RWPE2 (cell line): ENCODE measurements around the gene CALHM5.

Experiments used
- ATAC-seq: fragments of 200-7000 bp; cut with Tn5 transposase; 3 replicates; pipeline ENCODE4 v1.9.1; 2021; ENCODE audit warnings: low read depth
- DNase-seq: peaks from one replicate; pipeline ENCODE4 v3.0.0-alpha.2; 2020; ENCODE audit warnings: low spot score
- H3K27ac ChIP-seq: fragments of 450-650 bp; 2 replicates; pipeline ENCODE4 v1.5.1; 2017; ENCODE audit warnings: mild to moderate bottlenecking; ENCODE audit not compliant: poor library complexity, severe bottlenecking
- H3K27me3 ChIP-seq: fragments of 250-450 bp; sonication (Bioruptor Pico); 2 replicates; pipeline ENCODE4 v1.5.1; 2021; ENCODE audit warnings: mild to moderate bottlenecking, moderate library complexity; ENCODE audit not compliant: insufficient read depth, poor library complexity, severe bottlenecking
- H3K36me3 ChIP-seq: fragments of 250-450 bp; sonication (Bioruptor Pico); 2 replicates; pipeline ENCODE4 v1.5.1; 2020; ENCODE audit warnings: low read depth, mild to moderate bottlenecking, moderate library complexity
- H3K4me1 ChIP-seq: fragments of 250-450 bp; sonication (Bioruptor Pico); 2 replicates; pipeline ENCODE4 v1.5.1; 2021; ENCODE audit warnings: mild to moderate bottlenecking, moderate library complexity; ENCODE audit not compliant: insufficient read depth, poor library complexity, severe bottlenecking
- H3K4me3 ChIP-seq: fragments of 250-450 bp; sonication (Bioruptor Pico); 2 replicates; pipeline ENCODE4 v1.5.1; 2021; ENCODE audit warnings: mild to moderate bottlenecking, moderate library complexity; ENCODE audit not compliant: severe bottlenecking
- H3K9me3 ChIP-seq: fragments of 250-450 bp; sonication (Bioruptor Pico); 2 replicates; pipeline ENCODE4 v1.5.1; 2021; ENCODE audit warnings: mild to moderate bottlenecking, moderate library complexity; ENCODE audit not compliant: severe bottlenecking
- TF ChIP-seq, protein P1 (sequence below): fragments of 450-650 bp; IDR thresholded peaks from one replicate; pipeline ENCODE4 v1.5.1; 2017; ENCODE audit warnings: mild to moderate bottlenecking, moderate library complexity; ENCODE audit not compliant: poor library complexity, severe bottlenecking

CALHM5 gene

DNA sequence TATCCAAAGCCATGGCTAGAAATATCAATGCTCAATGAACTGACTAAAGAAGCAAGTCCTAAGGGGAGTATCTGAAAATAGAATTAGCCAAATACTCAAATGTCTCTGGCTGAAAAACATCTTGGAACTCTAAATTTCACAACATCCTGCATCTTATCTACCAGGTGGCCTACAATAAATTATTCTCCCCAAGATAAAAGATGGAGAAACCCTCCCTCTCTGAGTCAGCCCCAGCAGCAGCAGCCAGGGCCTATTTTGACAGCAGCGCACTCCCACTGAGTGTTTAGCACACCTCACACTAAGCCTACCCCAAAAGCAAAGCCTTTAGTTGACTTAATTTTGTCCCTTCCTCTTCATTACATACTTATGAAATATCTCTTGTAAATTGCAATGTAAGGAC, 44.3 kb upstream of the CALHM5 start:
- Histone ChIP-seq H3K27ac (no peak overlapping the region), H3K27me3 (no peaks in the 10 kb centered on the region), H3K4me3 (no peak overlapping the region), H3K9me3 (no peaks in the 10 kb centered on the region), H3K36me3 (no peaks in the 10 kb centered on the region), H3K4me1 (no peaks in the 10 kb centered on the region)
- DNase-seq: no peak
- ATAC-seq: no peak; the same call in 2 of the 3 replicates
- TF ChIP-seq, protein P1, sequence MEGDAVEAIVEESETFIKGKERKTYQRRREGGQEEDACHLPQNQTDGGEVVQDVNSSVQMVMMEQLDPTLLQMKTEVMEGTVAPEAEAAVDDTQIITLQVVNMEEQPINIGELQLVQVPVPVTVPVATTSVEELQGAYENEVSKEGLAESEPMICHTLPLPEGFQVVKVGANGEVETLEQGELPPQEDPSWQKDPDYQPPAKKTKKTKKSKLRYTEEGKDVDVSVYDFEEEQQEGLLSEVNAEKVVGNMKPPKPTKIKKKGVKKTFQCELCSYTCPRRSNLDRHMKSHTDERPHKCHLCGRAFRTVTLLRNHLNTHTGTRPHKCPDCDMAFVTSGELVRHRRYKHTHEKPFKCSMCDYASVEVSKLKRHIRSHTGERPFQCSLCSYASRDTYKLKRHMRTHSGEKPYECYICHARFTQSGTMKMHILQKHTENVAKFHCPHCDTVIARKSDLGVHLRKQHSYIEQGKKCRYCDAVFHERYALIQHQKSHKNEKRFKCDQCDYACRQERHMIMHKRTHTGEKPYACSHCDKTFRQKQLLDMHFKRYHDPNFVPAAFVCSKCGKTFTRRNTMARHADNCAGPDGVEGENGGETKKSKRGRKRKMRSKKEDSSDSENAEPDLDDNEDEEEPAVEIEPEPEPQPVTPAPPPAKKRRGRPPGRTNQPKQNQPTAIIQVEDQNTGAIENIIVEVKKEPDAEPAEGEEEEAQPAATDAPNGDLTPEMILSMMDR: no peak

DNA sequence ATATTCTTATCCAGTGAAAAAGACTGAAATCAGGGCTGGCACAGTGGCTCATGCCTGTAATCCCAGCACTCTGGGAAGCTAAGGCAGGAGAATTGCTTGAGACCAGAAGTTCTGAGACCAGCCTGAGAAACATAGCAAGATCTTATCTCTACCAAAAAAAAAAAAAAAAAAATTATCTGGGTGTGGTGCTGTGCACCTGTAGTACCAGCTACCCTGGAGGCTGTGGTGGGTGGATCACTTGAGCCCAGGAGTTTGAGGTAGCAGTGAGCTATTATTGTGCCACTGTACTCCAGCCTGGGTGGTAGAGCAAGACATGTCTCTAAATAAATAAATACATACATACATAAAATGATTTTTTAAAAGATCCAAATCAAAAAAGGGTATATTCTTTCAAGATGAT, 43.9 kb upstream of the CALHM5 start:
- TF ChIP-seq, protein P1: no peak
- ATAC-seq: no peak

GRCh38 chr6:116468293-116468692, 43.1 kb upstream of the CALHM5 start:
- no peak for DNase-seq
- no peaks in the 10 kb centered on the region for H3K36me3 ChIP-seq
- H3K9me3 ChIP-seq: no peaks in the 10 kb centered on the region
- no peak overlapping the region for H3K27ac ChIP-seq
- ATAC-seq: no peak
- TF ChIP-seq, protein P1: no peak
- no peak overlapping the region for H3K4me3 ChIP-seq
- H3K27me3 ChIP-seq: no peaks in the 10 kb centered on the region
- no peaks in the 10 kb centered on the region for H3K4me1 ChIP-seq

More for the DNA sequence above, 43.9 kb upstream of the CALHM5 start:
- Histone ChIP-seq H3K4me1 (no peaks in the 10 kb centered on the region), H3K36me3 (no peaks in the 10 kb centered on the region), H3K27me3 (no peaks in the 10 kb centered on the region), H3K4me3 (no peak overlapping the region), H3K27ac (no peak overlapping the region), H3K9me3 (no peaks in the 10 kb centered on the region)
- no peak for DNase-seq

- no peaks in the 10 kb centered on the region for H3K4me1 ChIP-seq
- no peak for DNase-seq
- no peaks in the 10 kb centered on the region for H3K27me3 ChIP-seq
- no peak for ATAC-seq
- H3K4me3 ChIP-seq: no peak overlapping the region
- H3K36me3 ChIP-seq: no peaks in the 10 kb centered on the region
- no peaks in the 10 kb centered on the region for H3K9me3 ChIP-seq
- TF ChIP-seq, protein P1: no peak
- H3K27ac ChIP-seq: no peak overlapping the region
Observed at GRCh38 chr6:116471531-116471930, 39.9 kb upstream of the CALHM5 start.

DNA sequence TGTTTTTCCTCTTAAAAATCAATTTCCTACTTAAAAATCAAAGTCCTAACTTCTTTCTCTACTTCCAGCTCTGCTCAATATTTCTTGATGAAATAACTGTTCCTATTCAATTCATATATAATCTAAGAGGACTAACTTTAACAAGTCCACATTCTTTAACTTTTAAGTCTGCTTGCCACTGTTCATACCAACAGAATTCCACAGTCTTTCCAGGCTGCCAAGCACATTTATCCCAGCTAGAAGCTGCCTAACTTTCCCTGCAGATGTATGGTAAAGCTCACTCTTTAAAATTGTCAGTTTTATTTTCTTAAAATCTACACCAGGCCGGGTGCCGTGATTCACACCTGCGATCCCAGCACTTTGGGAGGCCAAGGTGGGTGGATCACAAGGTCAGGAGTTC, 38.7 kb upstream of the CALHM5 start:
- H3K9me3 ChIP-seq: no peaks in the 10 kb centered on the region
- ATAC-seq (no peak), DNase-seq (no peak)
- H3K4me3 ChIP-seq: no peak overlapping the region
- no peaks in the 10 kb centered on the region for H3K4me1 ChIP-seq
- H3K27me3 ChIP-seq: no peaks in the 10 kb centered on the region
- TF ChIP-seq, protein P1: no peak
- H3K36me3 ChIP-seq: no peaks in the 10 kb centered on the region
- H3K27ac ChIP-seq: no peak overlapping the region
